OCI-LY7 (cell line): ENCODE data around the gene TGM2.

ENCODE experiments used
- CTCF ChIP-seq: fragments of 200-600 bp; sonication (generic); conservative IDR thresholded peaks from 2 replicates; pipeline ENCODE4 v1.5.1; 2014; ENCODE audit warnings: mild to moderate bottlenecking, antibody characterized with exemption, low read length, moderate library complexity, mixed read lengths
- EZH2phosphoT487 ChIP-seq: fragments of 200-600 bp; sonication (generic); IDR thresholded peaks from 2 replicates; pipeline ENCODE4 v1.6.1; 2018; ENCODE audit warnings: low read depth, borderline replicate concordance, mild to moderate bottlenecking, mixed run types, antibody characterized with exemption, low read length, moderate library complexity, mixed read lengths

GRCh38 chr20:38158701-38159351, 6.2 kb downstream of the TGM2 start:
- TF ChIP-seq CTCF (no peak), EZH2phosphoT487 (no peak)
